GM10248 (cell line): ENCODE results near the gene ATP2B3.

Experiments
- CTCF ChIA-PET: fragments of 300-600 bp; sonication (Branson Sonifier 250); formaldehyde crosslinking; extraction: SDS; loops from one replicate; lab custom pipeline; 2021; ENCODE audit warnings: antibody characterized with exemption; lab: Yijun Ruan, JAX
- POLR2A ChIA-PET: fragments of 350-650 bp; sonication (Branson Sonifier 250); formaldehyde crosslinking; extraction: SDS; loops from one replicate; lab custom pipeline; 2020; ENCODE audit warnings: antibody characterized with exemption; lab: Yijun Ruan, JAX
- DNase-seq: peaks from one replicate; pipeline ENCODE4 v3.0.0; 2012; ENCODE audit errors: extremely low spot score
- CTCF ChIP-seq: IDR thresholded peaks from 2 replicates; pipeline ENCODE4 v1.5.1; 2012; ENCODE audit warnings: mild to moderate bottlenecking, low read depth; ENCODE audit errors: extremely low read depth, missing control alignments, control extremely low read depth

The ATP2B3 gene

DNA sequence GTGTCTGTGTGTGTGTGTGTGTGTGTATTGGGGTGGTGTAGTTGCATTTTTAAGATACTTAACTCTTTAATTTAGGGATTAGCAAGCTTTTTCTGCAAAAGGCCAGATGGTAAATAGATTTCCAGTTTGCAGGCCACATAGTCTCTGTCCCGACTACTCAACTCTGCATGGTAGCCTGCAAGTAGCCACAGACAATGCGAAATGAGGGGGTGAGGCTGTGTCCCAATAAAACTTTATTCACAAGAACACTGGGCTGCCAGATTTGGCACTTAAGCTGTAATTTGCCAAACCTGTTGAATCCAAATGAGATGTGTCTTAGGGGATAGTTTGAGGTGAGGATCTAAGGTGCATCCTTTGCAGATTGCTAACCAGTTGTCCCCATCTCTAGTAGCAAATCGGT is 6.8 kb downstream of the ATP2B3 start:
- POLR2A ChIA-PET = no interaction called here
- no peak for DNase-seq
- no peak for TF ChIP-seq CTCF
- CTCF ChIA-PET = no interaction called here

GRCh38 chrX:153525451-153525850 is 8.0 kb downstream of the ATP2B3 start:
- CTCF ChIA-PET = no interaction called here
- POLR2A ChIA-PET = no interaction called here
- DNase-seq = no peak
- TF ChIP-seq CTCF = no peak

- ChIA-PET CTCF (interaction anchor here (1.9 kb wide), 1 partner anchor 143 kb away, joined by 4 read pairs; no protein-coding TSS in a partner anchor), POLR2A (no interaction called here)
- no peak for TF ChIP-seq CTCF
- DNase-seq = no peak
Observed at GRCh38 chrX:153526042-153526441, 8.6 kb downstream of the ATP2B3 start.

DNA sequence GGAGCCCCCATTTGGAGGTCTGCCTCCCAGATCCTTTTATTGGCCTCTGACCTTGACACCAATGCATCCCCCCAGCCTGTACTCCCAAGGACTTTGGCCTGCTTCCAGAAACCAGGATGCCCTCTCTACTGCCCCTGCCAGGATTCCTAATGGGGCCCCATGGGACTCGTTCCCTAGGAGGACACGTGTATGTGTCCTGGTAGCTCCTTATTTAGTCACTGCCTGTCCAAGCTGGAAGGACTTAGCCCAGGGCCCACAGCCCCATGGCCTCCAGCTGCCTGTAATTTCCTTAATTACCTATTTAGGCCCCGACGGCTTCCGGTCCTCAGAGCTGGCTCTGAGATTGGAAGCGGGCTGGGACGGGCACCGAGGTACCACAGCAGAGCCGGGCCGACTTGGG is 9.4 kb downstream of the ATP2B3 start:
- ChIA-PET CTCF (interaction anchor here (1.9 to 4.7 kb wide), 2 partner anchors 12 to 142 kb away, joined by 4 to 20 read pairs; no protein-coding TSS in a partner anchor), POLR2A (no interaction called here)
- no peak for DNase-seq
- no peak for TF ChIP-seq CTCF

DNA sequence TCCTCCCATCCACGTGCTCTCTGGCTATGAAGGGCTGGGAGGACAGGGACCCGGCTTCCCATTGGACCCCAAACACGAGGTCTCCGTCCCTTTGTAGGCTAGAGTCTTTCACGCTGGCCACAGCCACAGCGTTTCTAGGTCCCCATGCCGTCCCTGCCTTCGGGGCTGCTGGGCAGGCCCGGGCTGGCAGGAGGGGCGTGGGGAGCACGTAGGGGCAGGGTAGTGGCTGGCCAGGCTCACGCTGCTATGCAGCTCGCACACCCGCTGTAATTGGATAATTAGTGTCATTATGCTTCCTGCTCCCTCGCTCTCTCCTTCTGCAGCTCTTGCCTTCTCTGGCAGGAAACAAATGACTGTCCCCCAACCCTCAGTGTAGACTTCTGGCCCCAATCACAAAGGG is 9.8 kb downstream of the ATP2B3 start:
- POLR2A ChIA-PET = no interaction called here
- TF ChIP-seq CTCF = no peak
- CTCF ChIA-PET = interaction anchor here (1.9 to 4.7 kb wide), 2 partner anchors 11 to 142 kb away, joined by 4 to 20 read pairs; no protein-coding TSS in a partner anchor
- DNase-seq = no peak

- ChIA-PET CTCF (interaction anchor here (4.7 kb wide), 1 partner anchor 8 kb away, joined by 20 read pairs; no protein-coding TSS in a partner anchor), POLR2A (no interaction called here)
- DNase-seq = no peak
- TF ChIP-seq CTCF = no peak
Observed at GRCh38 chrX:153530411-153531129, 13.1 kb downstream of the ATP2B3 start.
